HG02678 (cell line): ENCODE data around the gene LEMD1.

Source experiments
- ATAC-seq: cut with Tn5 transposase; IDR thresholded peaks from one replicate; pipeline ENCODE4 v1.9.1; 2021; ENCODE audit warnings: mild to moderate bottlenecking, moderate library complexity; ENCODE audit not compliant: unreplicated experiment

LEMD1 gene

GRCh38 chr1:205421798-205422197 lies at the start of gene LEMD1:
Gene LEMD1, minus strand, starts transcription at chr1:205422056. Its CDS starts 1,520 bp downstream, at chr1:205420536.
- no peak for ATAC-seq

GRCh38 chr1:205470131-205470530 lies 48.3 kb upstream of the LEMD1 start:
- no peak for ATAC-seq

GRCh38 chr1:205466595-205467220 lies 44.9 kb upstream of the LEMD1 start:
- ATAC-seq: no peak

DNA sequence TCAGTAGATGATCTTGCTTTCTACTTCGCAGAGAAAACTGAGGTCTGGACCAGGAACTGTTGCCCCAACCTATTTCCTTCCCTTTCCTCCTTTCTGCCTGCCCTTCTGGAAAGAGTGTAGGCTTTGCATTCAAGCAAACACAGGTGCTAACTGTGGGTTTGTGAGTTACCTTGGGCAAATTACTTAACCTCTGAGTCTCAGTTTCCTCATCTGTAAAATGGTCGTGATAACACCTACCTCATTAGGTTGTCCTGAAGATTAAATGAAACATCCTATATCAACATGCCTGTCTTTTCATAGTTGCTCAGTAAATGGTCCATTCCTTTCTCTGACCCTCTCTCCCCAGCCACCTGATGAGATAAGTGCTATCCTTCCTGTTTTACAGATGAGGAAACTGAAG lies 43.5 kb upstream of the LEMD1 start:
- ATAC-seq: no peak

- no peak for ATAC-seq
Measured at GRCh38 chr1:205458777-205459566, 37.1 kb upstream of the LEMD1 start.

DNA sequence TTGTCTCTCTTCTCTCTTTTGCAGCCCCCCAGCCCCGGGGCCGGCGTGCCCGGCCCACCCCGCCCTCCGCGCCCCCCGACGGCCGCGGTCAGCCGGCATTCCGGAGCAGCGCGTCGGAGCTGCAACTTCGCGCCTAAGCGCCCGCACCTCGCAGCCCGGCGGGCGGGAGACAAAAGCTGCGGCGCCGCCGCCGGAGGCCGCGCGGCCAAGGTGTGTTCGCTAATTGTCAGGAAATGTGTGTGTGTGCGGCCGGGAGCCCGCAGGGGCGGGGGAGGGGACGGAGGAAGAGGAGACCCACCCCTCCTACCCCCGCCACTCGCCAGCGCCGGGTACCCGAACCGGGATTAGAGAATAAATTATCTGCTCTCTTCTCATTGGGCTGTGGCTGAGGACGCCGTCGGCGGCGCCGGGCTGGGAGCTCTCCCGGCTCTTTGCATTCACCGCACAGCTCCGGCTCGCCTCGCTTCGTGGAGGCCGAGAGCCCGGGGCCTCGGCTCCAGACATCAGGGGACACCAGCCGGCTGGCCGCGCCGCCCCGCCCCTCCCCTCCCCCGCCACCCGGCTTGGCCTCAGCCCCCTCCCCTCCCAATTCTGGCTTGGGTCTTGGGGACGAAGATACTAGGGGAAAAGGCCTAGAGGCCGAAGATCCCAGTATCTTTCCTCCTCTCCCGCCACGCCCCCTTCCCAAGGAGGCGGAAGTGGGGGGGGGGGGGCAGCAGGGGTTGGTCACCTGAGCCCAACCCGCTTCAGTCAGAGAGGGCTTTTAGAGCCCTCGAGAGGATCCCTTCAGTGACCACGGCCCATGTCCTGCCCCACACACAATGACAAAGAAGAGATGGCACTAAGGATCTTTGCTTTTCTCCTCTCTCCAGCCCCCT lies 35.3 kb upstream of the LEMD1 start:
- no peak for ATAC-seq

DNA sequence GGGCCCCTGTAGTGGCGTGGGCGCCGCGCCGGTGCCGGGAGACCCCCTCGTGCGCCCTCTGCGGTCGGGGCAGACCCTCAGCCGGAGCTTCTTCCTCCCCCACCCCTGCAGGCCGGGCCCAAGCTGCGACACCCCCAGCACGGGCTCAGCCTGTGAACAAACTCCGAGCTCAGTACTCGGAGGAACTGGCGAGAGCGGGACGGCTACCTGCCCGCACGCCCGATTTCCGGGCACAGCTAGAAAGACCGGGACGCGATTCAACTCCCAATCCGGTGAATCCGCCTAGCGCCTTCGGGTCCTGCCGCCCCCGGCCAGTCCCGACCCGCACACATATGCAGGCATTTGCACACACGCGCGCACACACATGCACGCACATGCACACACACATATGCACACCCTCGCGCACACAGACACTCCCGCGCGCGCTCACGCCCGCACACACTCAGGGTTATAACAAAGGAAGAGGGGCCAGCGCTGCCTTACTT lies 34.6 kb upstream of the LEMD1 start:
- no peak for ATAC-seq

DNA sequence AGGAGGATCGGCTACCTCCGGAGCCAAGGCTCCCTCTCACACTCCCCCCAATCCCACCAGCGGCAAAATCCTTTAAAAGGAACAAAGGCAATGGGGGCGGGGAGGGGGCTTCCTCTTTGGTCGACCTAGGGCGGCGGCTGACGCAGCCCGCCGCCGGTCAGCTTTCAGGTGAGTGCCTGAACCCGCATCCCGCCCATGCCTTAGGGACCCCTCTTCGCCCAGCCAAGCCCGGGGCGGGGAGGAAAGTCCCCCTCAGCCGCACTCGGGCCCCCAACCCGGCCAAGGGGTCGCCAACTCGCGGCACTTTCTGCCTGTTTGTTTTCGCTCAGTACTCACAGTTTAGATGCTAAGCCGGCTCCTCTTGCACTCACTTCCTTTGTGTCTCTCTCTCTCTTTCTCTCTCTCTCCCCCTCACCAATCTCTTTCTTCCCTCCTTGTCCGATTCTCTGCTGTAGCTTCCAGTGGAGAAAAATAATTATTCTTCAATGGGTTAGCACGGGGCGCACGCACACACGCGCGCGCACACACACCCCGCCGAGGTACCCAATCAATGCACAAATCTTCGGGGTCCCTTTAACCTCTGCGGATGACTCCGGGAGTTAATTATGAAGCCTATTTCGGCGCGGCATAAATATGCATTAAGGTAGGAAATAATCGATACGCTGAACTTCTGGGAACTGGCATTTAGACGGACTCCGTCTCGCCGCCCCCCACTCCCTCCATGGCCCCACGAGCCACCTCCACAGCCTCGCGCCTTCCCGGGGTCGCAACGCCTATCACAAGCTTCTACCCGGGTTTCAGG lies 33.9 kb upstream of the LEMD1 start, which contains the start of gene BLACAT1:
Gene BLACAT1 (minus strand): TSS at position 465 of the 802 bp plus-strand sequence.
- no peak for ATAC-seq

DNA sequence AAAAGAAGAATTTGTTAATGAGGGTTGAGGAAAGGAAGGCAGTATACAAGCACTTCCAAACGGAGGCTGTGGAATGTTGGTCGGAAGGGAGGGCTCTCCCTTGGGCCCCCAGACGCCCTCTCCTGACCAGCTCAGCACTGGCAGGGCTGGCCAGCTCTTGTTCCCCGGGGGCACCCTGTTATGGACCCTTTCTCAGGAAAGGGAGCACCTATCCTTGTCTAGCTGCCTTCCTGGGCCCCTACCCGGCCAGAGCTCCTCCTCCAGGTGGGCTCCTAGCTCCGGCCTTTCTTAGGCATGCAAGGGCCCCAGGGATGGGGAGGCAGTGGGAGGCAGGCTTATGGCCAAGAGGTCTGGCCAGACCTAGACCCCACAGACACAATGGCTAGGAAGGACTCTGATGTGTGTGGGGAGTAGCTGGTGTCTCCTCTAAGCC lies 33.1 kb upstream of the LEMD1 start:
- ATAC-seq: no peak

GRCh38 chr1:205453466-205453865 lies 31.6 kb upstream of the LEMD1 start:
- ATAC-seq: no peak

- no peak for ATAC-seq
Measured at GRCh38 chr1:205452933-205453332, 31.1 kb upstream of the LEMD1 start.

GRCh38 chr1:205452364-205452763 lies 30.5 kb upstream of the LEMD1 start:
- ATAC-seq: no peak

- no peak for ATAC-seq
Measured at GRCh38 chr1:205451759-205452164, 29.9 kb upstream of the LEMD1 start.

DNA sequence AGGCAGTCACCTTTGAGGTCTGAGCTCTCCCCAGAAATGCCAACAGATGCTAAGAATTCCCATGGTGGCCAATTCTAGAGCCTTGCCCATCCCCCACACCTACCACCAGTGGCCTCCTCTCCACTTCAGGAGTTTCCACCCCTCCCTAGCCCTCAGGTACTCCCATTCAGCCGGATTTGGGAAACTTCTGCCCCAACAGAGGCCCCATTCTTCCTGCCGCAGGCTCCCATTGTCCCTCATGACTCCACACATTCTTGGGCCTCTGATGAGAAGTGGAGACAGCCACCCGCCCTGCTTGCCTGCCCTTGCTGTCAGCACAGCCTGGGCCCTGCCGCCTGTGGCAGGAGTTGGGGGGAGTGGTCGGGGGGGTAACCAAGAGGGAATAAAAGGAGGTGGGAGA lies 29.3 kb upstream of the LEMD1 start:
- ATAC-seq: no peak

DNA sequence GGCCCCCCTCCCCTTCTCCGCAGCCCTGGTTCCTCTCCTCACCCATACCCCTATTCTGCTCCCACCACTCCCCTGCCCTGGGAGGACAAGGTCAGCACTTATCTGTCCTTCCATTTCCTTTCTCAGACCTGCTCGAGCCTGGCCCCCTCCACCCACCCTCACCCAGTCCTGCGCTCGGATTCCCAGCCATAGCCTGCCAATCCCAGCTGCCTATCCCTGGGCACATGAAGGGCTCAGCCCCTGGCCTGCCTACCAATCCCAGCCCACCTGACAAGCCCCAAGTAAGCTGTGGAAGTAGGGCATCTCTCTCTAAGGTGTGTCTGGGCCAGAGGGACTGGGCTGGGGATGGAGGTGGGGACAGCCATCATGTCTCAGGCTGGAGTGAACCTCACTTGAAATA lies 28.6 kb upstream of the LEMD1 start:
- ATAC-seq: no peak

DNA sequence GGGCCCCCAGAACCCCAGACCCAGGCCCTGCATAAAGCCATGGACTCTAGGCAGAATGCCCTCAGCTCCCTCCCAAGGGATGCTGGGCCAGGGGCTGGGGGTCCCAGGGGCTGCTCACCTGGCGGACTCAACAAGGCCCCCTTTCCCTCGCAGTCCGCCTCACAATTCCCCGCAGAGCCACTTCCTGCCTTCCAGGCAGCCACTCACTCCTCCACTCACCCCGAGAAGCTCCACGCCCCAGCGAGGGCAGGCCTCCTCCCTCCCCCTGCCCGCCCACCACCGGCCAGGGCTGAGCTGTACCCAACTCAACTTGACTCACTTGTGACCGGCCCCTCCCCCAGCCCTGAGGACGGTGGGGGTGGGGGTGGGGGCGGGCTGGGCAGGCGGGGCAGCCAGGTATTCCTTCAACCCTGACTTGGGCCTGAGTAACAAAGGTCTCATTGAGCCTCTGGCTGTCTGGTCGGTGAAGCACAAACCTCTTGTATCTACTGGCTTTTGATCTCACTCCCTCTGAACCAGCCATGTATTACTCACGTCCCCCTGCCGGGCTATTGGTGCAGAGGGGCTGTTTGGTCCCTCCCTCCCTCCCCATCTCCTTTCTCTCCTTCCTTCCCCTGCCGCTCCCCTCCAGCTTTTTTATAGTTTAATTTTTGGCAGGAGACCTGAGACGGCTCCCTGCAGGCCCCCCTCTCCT lies 28.0 kb upstream of the LEMD1 start:
- no peak for ATAC-seq

DNA sequence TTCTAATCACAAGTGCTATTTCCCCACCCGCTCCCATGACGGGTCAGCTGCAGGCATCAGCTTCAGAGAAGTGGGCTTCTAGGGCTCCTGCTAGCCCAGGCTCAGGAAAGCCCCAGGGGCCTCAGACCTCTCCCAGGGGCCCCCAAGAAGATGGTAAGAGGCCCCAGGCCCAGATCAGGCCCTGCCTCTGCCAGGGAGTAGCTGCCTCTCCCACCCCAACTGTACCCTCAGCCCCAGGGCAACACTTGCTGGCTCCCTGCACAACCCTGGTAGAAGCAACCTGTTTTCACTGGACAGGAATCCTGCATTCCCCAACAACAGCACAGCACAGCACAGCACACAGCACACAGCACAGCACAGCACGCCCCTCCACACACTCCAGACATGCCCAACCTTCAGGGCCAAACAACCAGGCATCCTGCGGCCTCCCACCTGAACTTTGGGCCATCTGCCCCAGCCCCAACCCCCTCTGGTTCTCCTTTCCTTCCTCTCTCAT lies 27.4 kb upstream of the LEMD1 start:
- no peak for ATAC-seq

GRCh38 chr1:205448540-205449253 lies 26.8 kb upstream of the LEMD1 start:
- ATAC-seq: no peak
